Fibroblast of gingiva (primary cell): ENCODE measurements around the gene VAMP8.

Experiments used
- DNase-seq: peaks from one replicate; pipeline ENCODE4 v3.0.0-alpha.2; 2011; ENCODE audit warnings: low read depth

The VAMP8 gene

DNA sequence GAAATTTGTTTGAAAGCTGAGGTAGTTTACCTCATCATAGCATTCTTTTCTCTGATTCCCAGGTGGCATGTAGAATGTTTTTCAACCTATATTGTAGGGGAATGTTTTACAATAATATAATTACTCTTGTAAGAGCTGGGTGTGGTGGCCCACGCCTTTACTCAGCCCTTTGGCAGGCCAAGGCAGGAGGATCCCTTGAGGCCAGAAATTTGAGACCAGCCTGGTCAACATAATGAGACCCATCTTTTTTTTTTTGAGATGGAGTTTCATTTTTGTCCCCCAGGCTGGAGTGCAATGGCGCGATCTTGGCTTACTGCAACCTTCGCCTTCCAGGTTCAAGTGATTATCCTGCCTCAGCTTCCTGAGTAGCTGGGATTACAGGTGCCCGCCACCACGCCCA is 42.2 kb downstream of the VAMP8 start:
- DNase-seq: peak; percentile 38

DNA sequence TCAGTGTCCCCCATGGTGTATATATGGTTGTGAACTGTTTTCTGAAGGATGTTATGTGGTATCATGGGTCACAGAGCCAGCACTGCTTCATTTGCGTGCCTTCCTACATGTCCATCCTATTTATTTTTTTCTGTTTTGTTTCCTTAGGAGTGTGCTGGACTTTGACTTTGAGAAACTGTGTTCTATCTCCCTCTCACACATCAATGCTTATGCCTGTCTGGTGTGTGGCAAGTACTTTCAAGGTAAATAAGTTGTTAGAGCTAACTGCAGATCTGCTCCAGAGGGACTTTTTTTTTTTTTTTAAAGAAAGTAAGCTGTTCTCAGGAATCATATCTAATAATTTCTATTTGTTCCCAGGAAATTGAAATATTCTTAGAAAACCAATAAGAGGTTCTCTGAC is 44.0 kb downstream of the VAMP8 start:
- no peak for DNase-seq

DNA sequence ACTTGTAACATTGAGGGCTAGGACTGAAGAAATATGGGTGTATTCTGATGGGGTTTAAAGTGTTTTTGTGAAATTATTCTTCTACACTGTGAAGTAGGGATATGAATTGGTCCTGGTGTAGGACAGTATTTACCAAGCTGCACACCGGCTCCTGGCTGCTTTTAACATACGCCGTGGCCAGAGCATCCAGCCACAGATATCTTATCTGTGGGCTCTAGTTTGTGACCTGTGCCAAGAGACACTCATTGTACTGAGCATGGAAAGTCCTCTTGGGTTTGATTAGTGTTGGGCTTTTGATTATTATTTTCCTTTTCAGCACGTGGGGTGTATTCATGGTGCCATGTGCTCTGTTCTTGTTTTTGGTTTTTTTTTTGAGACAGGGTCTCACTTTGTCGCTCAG is 46.6 kb downstream of the VAMP8 start:
- DNase-seq: no peak

DNA sequence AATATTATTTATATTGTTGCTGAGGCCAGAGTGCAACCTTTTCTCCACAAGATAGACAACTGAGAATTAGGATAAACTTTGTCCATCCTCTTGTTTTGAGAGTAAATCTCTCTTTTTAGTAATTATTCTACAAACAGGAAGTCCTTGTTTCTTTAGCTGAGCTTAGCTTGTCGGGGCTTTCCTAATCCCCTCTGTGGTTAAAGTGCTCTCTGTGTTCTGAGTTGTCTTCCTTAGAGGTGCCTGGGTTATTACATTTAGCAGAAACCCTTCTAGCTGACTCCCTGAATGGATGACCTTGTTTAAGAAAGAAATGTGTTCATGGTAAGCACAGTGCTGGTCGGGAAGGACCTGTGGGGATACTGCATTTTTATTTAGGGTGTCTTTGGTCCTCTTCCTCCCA is 51.3 kb downstream of the VAMP8 start:
- no peak for DNase-seq

DNA sequence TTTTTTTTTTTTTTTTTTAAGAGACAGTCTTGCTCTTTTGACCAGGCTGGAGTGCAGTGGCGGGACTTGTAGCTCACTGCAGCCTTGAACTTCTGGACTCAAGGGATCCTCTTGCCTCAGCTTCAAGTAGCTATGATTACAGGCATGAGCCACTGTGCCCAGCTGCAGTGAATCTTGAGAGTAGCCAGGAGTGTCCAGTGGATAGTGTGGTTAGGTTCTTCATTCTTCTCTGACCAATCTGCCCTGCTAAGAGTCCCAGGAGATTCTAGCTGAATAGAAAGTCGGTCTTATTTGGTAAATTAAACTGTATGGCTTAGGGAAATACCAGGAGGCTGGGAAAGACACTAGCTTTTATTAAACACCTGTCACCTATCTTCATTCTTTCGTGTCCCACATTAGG is 53.9 kb downstream of the VAMP8 start:
- peak; percentile 16 for DNase-seq
